HPDE6-E6E7 (cell line): ENCODE data around the gene WSB2.

Experiments
- DNase-seq: peaks from one replicate; pipeline ENCODE4 v3.0.0; 2011; ENCODE audit warnings: missing footprints; ENCODE audit errors: extremely low spot score

Gene WSB2

GRCh38 chr12:117994551-117995438 lies 66.2 kb downstream of the WSB2 start:
- no peak for DNase-seq

GRCh38 chr12:117986705-117987469 lies 74.1 kb downstream of the WSB2 start:
- DNase-seq, result peak; percentile 36

- DNase-seq, result no peak
Observed at GRCh38 chr12:117985182-117985581, 75.8 kb downstream of the WSB2 start.
